H7 (cell line): ENCODE results near the gene ECSCR. TPM values are rescaled to one million over a fixed set of nuclear protein-coding genes. Genes with fewer than 3 reads are reported as not detected.

Experiments used
- DNase-seq: peaks from one replicate; pipeline ENCODE4 v3.0.0; 2012
- H3K27me3 ChIP-seq: 2 replicates; pipeline ENCODE4 v1.6.0; 2011; ENCODE audit warnings: mild to moderate bottlenecking, low read length; ENCODE audit not compliant: control insufficient read depth, insufficient read depth
- H3K36me3 ChIP-seq: replicated peaks from 2 replicates; pipeline ENCODE4 v1.5.1; 2011; ENCODE audit warnings: low read length; ENCODE audit not compliant: control insufficient read depth, insufficient read depth
- H3K4me3 ChIP-seq: 2 replicates; pipeline ENCODE4 v1.5.1; 2011; ENCODE audit warnings: low read depth, mild to moderate bottlenecking, control low read depth, low read length, moderate library complexity; ENCODE audit not compliant: insufficient read depth
- total RNA-seq: library from RNA; depleted of rRNA; stranded (reverse); fragments of >200 nt; shearing (Covaris generic); gene quantifications from 2 replicates; pipeline ENCODE4 v1.2.3, GENCODE V29; 2014

Gene ECSCR
- total RNA-seq, 1 experiment from 2014 or later: 6.4 TPM

- no peak overlapping the region for H3K4me3 ChIP-seq
- no peaks in the 10 kb centered on the region for H3K36me3 ChIP-seq
- DNase-seq: no peak
Observed at GRCh38 chr5:139460455-139460854, 2.1 kb downstream of the ECSCR start.

GRCh38 chr5:139459451-139459934 is 3.0 kb downstream of the ECSCR start:
- DNase-seq: peak; percentile 44
- no peak overlapping the region for H3K4me3 ChIP-seq
- H3K36me3 ChIP-seq: no peaks in the 10 kb centered on the region
- H3K27me3 ChIP-seq: no peaks in the 10 kb centered on the region

More at GRCh38 chr5:139460455-139460854, 2.1 kb downstream of the ECSCR start:
- no peaks in the 10 kb centered on the region for H3K27me3 ChIP-seq

- DNase-seq: peak; percentile 35
- no peak overlapping the region for H3K4me3 ChIP-seq
- no peaks in the 10 kb centered on the region for H3K36me3 ChIP-seq
- H3K27me3 ChIP-seq: no peaks in the 10 kb centered on the region
Observed at GRCh38 chr5:139458580-139459407, 3.7 kb downstream of the ECSCR start.

GRCh38 chr5:139457653-139458306 is 4.8 kb downstream of the ECSCR start:
- Histone ChIP-seq H3K4me3 (no peak overlapping the region), H3K27me3 (no peaks in the 10 kb centered on the region), H3K36me3 (no peaks in the 10 kb centered on the region)
- DNase-seq: no peak

- H3K36me3 ChIP-seq: no peaks in the 10 kb centered on the region
- no peak overlapping the region for H3K4me3 ChIP-seq
- no peak for DNase-seq
- no peaks in the 10 kb centered on the region for H3K27me3 ChIP-seq
Observed at GRCh38 chr5:139457241-139457640, 5.3 kb downstream of the ECSCR start.

- Histone ChIP-seq H3K36me3 (no peaks in the 10 kb centered on the region), H3K4me3 (no peak overlapping the region), H3K27me3 (no peaks in the 10 kb centered on the region)
- no peak for DNase-seq
Observed at GRCh38 chr5:139456776-139457175, 5.8 kb downstream of the ECSCR start.

GRCh38 chr5:139454568-139455290 is 7.8 kb downstream of the ECSCR start:
- H3K36me3 ChIP-seq: no peaks in the 10 kb centered on the region
- no peak overlapping the region for H3K4me3 ChIP-seq
- DNase-seq: no peak
- no peaks in the 10 kb centered on the region for H3K27me3 ChIP-seq

GRCh38 chr5:139453683-139454567 is 8.6 kb downstream of the ECSCR start:
- H3K27me3 ChIP-seq: no peaks in the 10 kb centered on the region
- H3K36me3 ChIP-seq: no peaks in the 10 kb centered on the region
- DNase-seq: no peak
- H3K4me3 ChIP-seq: no peak overlapping the region

GRCh38 chr5:139451878-139452660 is 10.5 kb downstream of the ECSCR start:
- no peak for DNase-seq
- no peak overlapping the region for H3K4me3 ChIP-seq
- H3K27me3 ChIP-seq: no peaks in the 10 kb centered on the region
- no peaks in the 10 kb centered on the region for H3K36me3 ChIP-seq

- no peak for DNase-seq
- Histone ChIP-seq H3K27me3 (no peaks in the 10 kb centered on the region), H3K4me3 (no peak overlapping the region), H3K36me3 (no peaks in the 10 kb centered on the region)
Observed at GRCh38 chr5:139451176-139451575, 11.4 kb downstream of the ECSCR start.

GRCh38 chr5:139446956-139447779 is 15.4 kb downstream of the ECSCR start:
- DNase-seq: no peak

GRCh38 chr5:139445325-139446170 is 17.0 kb downstream of the ECSCR start:
- no peaks in the 10 kb centered on the region; the same call in 1 of the 2 replicates for H3K27me3 ChIP-seq
- H3K4me3 ChIP-seq: no peak overlapping the region
- no peak for DNase-seq

More at GRCh38 chr5:139446956-139447779, 15.4 kb downstream of the ECSCR start:
- H3K27me3 ChIP-seq: no peaks in the 10 kb centered on the region
- H3K4me3 ChIP-seq: no peak overlapping the region
- no peaks in the 10 kb centered on the region for H3K36me3 ChIP-seq

More at GRCh38 chr5:139445325-139446170, 17.0 kb downstream of the ECSCR start:
- H3K36me3 ChIP-seq: no peaks in the 10 kb centered on the region
